ENCODE data around the gene GCSH.

GCSH gene

GRCh38 chr16:81101702-81102101 lies 5.5 kb upstream of the GCSH start:
- DNase-seq, result no peak

GRCh38 chr16:81099958-81100357 lies 3.8 kb upstream of the GCSH start:
- no peak for DNase-seq

GRCh38 chr16:81097230-81097629 lies 1.0 kb upstream of the GCSH start:
- no peak for DNase-seq

GRCh38 chr16:81096715-81097208 lies 567 bp upstream of the GCSH start:
- DNase-seq, result no peak

GRCh38 chr16:81095653-81095952 lies 592 bp downstream of the GCSH start:
- DNase-seq, result no peak

GRCh38 chr16:81094771-81095251 lies 1.4 kb downstream of the GCSH start:
- DNase-seq, result no peak

GRCh38 chr16:81088836-81089235 lies 7.4 kb downstream of the GCSH start:
- no peak for DNase-seq

- no peak for DNase-seq
These were observed 15.2 kb downstream of the GCSH start for GRCh38 chr16:81081014-81081413.

GRCh38 chr16:81080233-81080632 lies 16.0 kb downstream of the GCSH start:
- DNase-seq, result no peak

- DNase-seq, result peak; percentile 81
These were observed 18.9 kb downstream of the GCSH start, which contains the start of gene C16orf46 for GRCh38 chr16:81077076-81077940. Gene C16orf46 (minus strand): TSS chr16:81077238. CDS start chr16:81063955, 13,283 bp downstream.

GRCh38 chr16:81076566-81077075 lies 19.6 kb downstream of the GCSH start:
- peak; percentile 76 for DNase-seq

- no peak for DNase-seq
These were observed 22.4 kb downstream of the GCSH start for GRCh38 chr16:81073560-81074330.

GRCh38 chr16:81071805-81072204 lies 24.4 kb downstream of the GCSH start:
- no peak for DNase-seq

- DNase-seq, result no peak
These were observed 25.2 kb downstream of the GCSH start for GRCh38 chr16:81070979-81071378.

- DNase-seq, result no peak
These were observed 27.1 kb downstream of the GCSH start for GRCh38 chr16:81069063-81069462.

- no peak for DNase-seq
These were observed 29.0 kb downstream of the GCSH start for GRCh38 chr16:81067166-81067565.

GRCh38 chr16:81066681-81067080 lies 29.5 kb downstream of the GCSH start:
- DNase-seq, result no peak

- no peak for DNase-seq
These were observed 34.2 kb downstream of the GCSH start for GRCh38 chr16:81061871-81062608.

GRCh38 chr16:81061307-81061640 lies 34.9 kb downstream of the GCSH start:
- no peak for DNase-seq

- no peak for DNase-seq
These were observed 35.5 kb downstream of the GCSH start for GRCh38 chr16:81060576-81061306.

- DNase-seq, result no peak
These were observed 42.4 kb downstream of the GCSH start for GRCh38 chr16:81053761-81054160.

GRCh38 chr16:81042821-81043220 lies 53.4 kb downstream of the GCSH start:
- DNase-seq, result no peak
